Endothelial cell of umbilical vein (primary cell): Measurements from ENCODE around the gene SIN3B. TPM values are rescaled to one million over a fixed set of nuclear protein-coding genes. Genes with fewer than 3 reads are reported as not detected.

Experiments used
- BruUV-seq: library from RNA; stranded (reverse); fragments of 400-500 nt; replicated peaks from 2 replicates; lab custom pipeline; 2021; lab: Mats Ljungman, UMichigan
- CTCF ChIA-PET: fragments of 300-600, 350-600 bp; sonication (Branson Sonifier 250); formaldehyde crosslinking; loops from one replicate; lab custom pipeline; 2021; ENCODE audit warnings: antibody characterized with exemption, inconsistent platforms; lab: Charles Lee
- POLR2A ChIA-PET: fragments of 300-600, 350-600 bp; sonication (Branson Sonifier 250); formaldehyde crosslinking; loops from one replicate; lab custom pipeline; 2021; ENCODE audit warnings: antibody characterized with exemption, inconsistent platforms; lab: Charles Lee
- DNase-seq: peaks from one replicate; pipeline ENCODE4 v3.0.0-alpha.2; 2011; ENCODE audit warnings: low read depth, low spot score
- FAIRE-seq: peaks from 2 replicates; lab custom pipeline; 2011; peaks lifted over from hg19 to GRCh38; lab: Jason Lieb, UNC
- H2AFZ ChIP-seq: 2 replicates; pipeline ENCODE4 v1.6.0; 2012; ENCODE audit warnings: low read depth, low read length, control low read depth, inconsistent platforms
- H3K27ac ChIP-seq: 2 replicates; pipeline ENCODE4 v1.5.1; 2011; ENCODE audit warnings: low read depth, mild to moderate bottlenecking, control low read depth, low read length, moderate library complexity; ENCODE audit not compliant: insufficient read depth
- H3K27me3 ChIP-seq, 2 experiments: 2 replicates each; pipeline versions ENCODE4 v1.6.0 to v1.6.1; 2011; ENCODE audit warnings: low read length in 2 of 2, mixed read lengths in 1 of 2; ENCODE audit not compliant: control insufficient read depth in 2 of 2, insufficient read depth in 2 of 2
- H3K36me3 ChIP-seq, 2 experiments: 2 replicates in 1 of 2; 3 replicates in 1 of 2; pipeline ENCODE4 v1.5.1; 2011; ENCODE audit warnings: low read length in 2 of 2, mild to moderate bottlenecking in 1 of 2, moderate library complexity in 1 of 2; ENCODE audit not compliant: control insufficient read depth in 2 of 2, insufficient read depth in 2 of 2; ENCODE audit errors: extremely low read depth in 1 of 2
- H3K4me1 ChIP-seq: 3 replicates; pipeline ENCODE4 v1.5.1; 2011; ENCODE audit warnings: mild to moderate bottlenecking, low read length; ENCODE audit not compliant: control insufficient read depth, insufficient read depth; ENCODE audit errors: extremely low read depth
- H3K4me2 ChIP-seq: 2 replicates; pipeline ENCODE4 v1.6.1; 2011; ENCODE audit warnings: low read length, control low read depth, mixed read lengths; ENCODE audit not compliant: insufficient read depth
- H3K4me3 ChIP-seq, 3 experiments: fragments of 200-600 bp in 1 of 3; sonication (generic), shearing (Covaris generic) in 1 of 3; replicated peaks in 1 of 3; 2 replicates each; pipeline ENCODE4 v1.5.1; 2011 to 2016; ENCODE audit warnings: control low read depth in 3 of 3, low read length in 3 of 3, mild to moderate bottlenecking in 2 of 3, inconsistent platforms in 1 of 3, low read depth in 1 of 3, moderate library complexity in 1 of 3; ENCODE audit not compliant: insufficient read depth in 1 of 3
- H3K79me2 ChIP-seq: 2 replicates; pipeline ENCODE4 v1.6.0; 2012; ENCODE audit warnings: low read length, inconsistent platforms; ENCODE audit not compliant: control insufficient read depth, insufficient read depth
- H3K9ac ChIP-seq: replicated peaks from 2 replicates; pipeline ENCODE3; 2011; ENCODE audit warnings: low read length, control low read depth; ENCODE audit not compliant: insufficient read depth; ENCODE audit errors: extremely low read depth
- H3K9me1 ChIP-seq: replicated peaks from 3 replicates; pipeline ENCODE4 v1.6.0; 2011; ENCODE audit warnings: mild to moderate bottlenecking, low read length; ENCODE audit not compliant: control insufficient read depth, insufficient read depth; ENCODE audit errors: extremely low read depth
- H3K9me3 ChIP-seq: replicated peaks from 2 replicates; pipeline ENCODE4 v1.5.1; 2012; ENCODE audit warnings: low read length, inconsistent platforms; ENCODE audit not compliant: control insufficient read depth, insufficient read depth
- H4K20me1 ChIP-seq: replicated peaks from 2 replicates; pipeline ENCODE3; 2011; ENCODE audit warnings: mild to moderate bottlenecking, low read length; ENCODE audit not compliant: control insufficient read depth, insufficient read depth; ENCODE audit errors: extremely low read depth
- FOS ChIP-seq: IDR thresholded peaks from 2 replicates; pipeline ENCODE4 v1.6.1; 2011; ENCODE audit warnings: mild to moderate bottlenecking, low read length, moderate library complexity, borderline replicate concordance; ENCODE audit not compliant: insufficient read depth
- GATA2 ChIP-seq: IDR thresholded peaks from 2 replicates; pipeline ENCODE4 v1.7.0; 2011; ENCODE audit warnings: low read depth, mild to moderate bottlenecking, moderate library complexity, mixed read lengths, low read length; ENCODE audit not compliant: insufficient read length, insufficient read depth
- MAX ChIP-seq: IDR thresholded peaks from 2 replicates; pipeline ENCODE4 v1.6.1; 2011; ENCODE audit not compliant: insufficient read depth, insufficient read length
- MYC ChIP-seq: IDR thresholded peaks from one replicate; pipeline ENCODE4 v1.6.1; 2011; ENCODE audit warnings: mild to moderate bottlenecking, low read depth, low read length
- dilution Hi-C: fragments of 300-500 bp; cut with MboI; formaldehyde crosslinking; loops from one replicate; pipeline ENCODE4 v1.15.0; 2019; ENCODE audit warnings: low sequenced_read_pairs; ENCODE audit not compliant: extremely low pct_ligation_motif_present
- intact Hi-C: fragments of 100-400 bp; cut with micrococcal nuclease; formaldehyde crosslinking; loops from one replicate; pipeline ENCODE4 v1.10.0; 2022
- polyA plus RNA-seq, 4 experiments: library from polyadenylated mRNA; depleted of rRNA in 3 of 4; stranded (reverse) in 3 of 4; unstranded in 1 of 4; fragments of >200 nt; gene quantifications; 2 replicates each; pipeline versions ENCODE4 v1.2.1 to v1.2.3, GENCODE V29; 2011 to 2012; ENCODE audit warnings: missing spikeins in 1 of 4
- total RNA-seq: library from RNA; stranded (reverse); gene quantifications from 2 replicates; pipeline ENCODE4 v1.2.3, GENCODE V29; 2021
- TF ChIP-seq, protein P1 (sequence below), 2 donors: IDR thresholded peaks; 1 replicate in 1 of 2; 2 replicates in 1 of 2; pipeline ENCODE4 v1.5.1; 2011; ENCODE audit warnings: low read length in 2 of 2, mild to moderate bottlenecking in 2 of 2, moderate library complexity in 2 of 2, control low read depth in 1 of 2, inconsistent platforms in 1 of 2, low read depth in 1 of 2; ENCODE audit not compliant: insufficient read depth in 1 of 2; ENCODE audit errors: extremely low read depth in 1 of 2

The SIN3B gene
- total and polyA plus RNA-seq, 2 donors (not counting 3 experiments of a cell fraction or from before 2014, with no cell fraction given): 46.2 to 75.0 TPM

- no peaks in the 10 kb centered on the region for H4K20me1 ChIP-seq
- peak overlapping the region; percentile 32 for H3K9ac ChIP-seq
- no peak overlapping the region for H3K27ac ChIP-seq
- CTCF ChIA-PET: interaction anchor here (2.2 kb wide), 1 partner anchor 45 kb away, joined by 7 read pairs; no protein-coding TSS in a partner anchor
- H3K4me3 ChIP-seq: peak overlapping the region in 2 of 3 experiments; percentile 12 to 34
- peaks cover 4% of the 10 kb centered on the region for H3K79me2 ChIP-seq
- H3K36me3 ChIP-seq: no peaks in the 10 kb centered on the region
- POLR2A ChIA-PET: no interaction called here
- no peaks in the 10 kb centered on the region for H3K27me3 ChIP-seq
- TF ChIP-seq GATA2 (peak; percentile 69), MYC (no peak), FOS (peak; percentile 40), MAX (no peak)
- TF ChIP-seq, protein P1, sequence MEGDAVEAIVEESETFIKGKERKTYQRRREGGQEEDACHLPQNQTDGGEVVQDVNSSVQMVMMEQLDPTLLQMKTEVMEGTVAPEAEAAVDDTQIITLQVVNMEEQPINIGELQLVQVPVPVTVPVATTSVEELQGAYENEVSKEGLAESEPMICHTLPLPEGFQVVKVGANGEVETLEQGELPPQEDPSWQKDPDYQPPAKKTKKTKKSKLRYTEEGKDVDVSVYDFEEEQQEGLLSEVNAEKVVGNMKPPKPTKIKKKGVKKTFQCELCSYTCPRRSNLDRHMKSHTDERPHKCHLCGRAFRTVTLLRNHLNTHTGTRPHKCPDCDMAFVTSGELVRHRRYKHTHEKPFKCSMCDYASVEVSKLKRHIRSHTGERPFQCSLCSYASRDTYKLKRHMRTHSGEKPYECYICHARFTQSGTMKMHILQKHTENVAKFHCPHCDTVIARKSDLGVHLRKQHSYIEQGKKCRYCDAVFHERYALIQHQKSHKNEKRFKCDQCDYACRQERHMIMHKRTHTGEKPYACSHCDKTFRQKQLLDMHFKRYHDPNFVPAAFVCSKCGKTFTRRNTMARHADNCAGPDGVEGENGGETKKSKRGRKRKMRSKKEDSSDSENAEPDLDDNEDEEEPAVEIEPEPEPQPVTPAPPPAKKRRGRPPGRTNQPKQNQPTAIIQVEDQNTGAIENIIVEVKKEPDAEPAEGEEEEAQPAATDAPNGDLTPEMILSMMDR (IDR thresholded peaks at IDR 0.05; ENCODE audit: extremely low read depth in 1 of 2, insufficient read depth in 1 of 2, low read depth in 1 of 2, low read length in 2 of 2): no peak
- FAIRE-seq: peak; percentile 73
- peaks cover 14% of the 10 kb centered on the region for H3K4me1 ChIP-seq
- intact Hi-C loops (no loop called here), dilution Hi-C loops (no loop called here)
- no TSS peak for BruUV-seq
- peak overlapping the region; percentile 96 for H2AFZ ChIP-seq
- H3K4me2 ChIP-seq: peak overlapping the region; percentile 84
- H3K9me3 ChIP-seq: no peaks in the 10 kb centered on the region
- peak; percentile 41 for DNase-seq
- H3K9me1 ChIP-seq: no peaks in the 10 kb centered on the region
These were observed 4.4 kb upstream of the SIN3B start for GRCh38 chr19:16824658-16825311.
